ENCODE measurements around the gene AGAP9. TPM values are rescaled to one million over a fixed set of nuclear protein-coding genes. Genes with fewer than 3 reads are reported as not detected.
A peak's percentile ranks its signal among the peaks of the same experiment; 100 is the strongest.
"Not testable (repeated sequence)": the region's sequence is repeated elsewhere in the genome, so short reads cannot be mapped to it uniquely, and the experiment has no call there.

Gene AGAP9
- total RNA-seq (2014; rRNA removed; shearing (Covaris generic)) = 0.35 and 2.9 TPM in 2 replicates

GRCh38 chr10:47523475-47523874, at the start of gene AGAP9:
AGAP9 (minus strand) TSS chr10:47523638; CDS start chr10:47523526, 112 bp downstream.
- not testable (repeated sequence) for DNase-seq (ENCODE audit: low spot score)

- DNase-seq (ENCODE audit: low spot score) = not testable (repeated sequence)
These were observed 47.9 kb upstream of the AGAP9 start for GRCh38 chr10:47571138-47571912.

- DNase-seq (ENCODE audit: low spot score) = not testable (repeated sequence)
These were observed 43.3 kb upstream of the AGAP9 start for GRCh38 chr10:47566757-47567156.

DNA sequence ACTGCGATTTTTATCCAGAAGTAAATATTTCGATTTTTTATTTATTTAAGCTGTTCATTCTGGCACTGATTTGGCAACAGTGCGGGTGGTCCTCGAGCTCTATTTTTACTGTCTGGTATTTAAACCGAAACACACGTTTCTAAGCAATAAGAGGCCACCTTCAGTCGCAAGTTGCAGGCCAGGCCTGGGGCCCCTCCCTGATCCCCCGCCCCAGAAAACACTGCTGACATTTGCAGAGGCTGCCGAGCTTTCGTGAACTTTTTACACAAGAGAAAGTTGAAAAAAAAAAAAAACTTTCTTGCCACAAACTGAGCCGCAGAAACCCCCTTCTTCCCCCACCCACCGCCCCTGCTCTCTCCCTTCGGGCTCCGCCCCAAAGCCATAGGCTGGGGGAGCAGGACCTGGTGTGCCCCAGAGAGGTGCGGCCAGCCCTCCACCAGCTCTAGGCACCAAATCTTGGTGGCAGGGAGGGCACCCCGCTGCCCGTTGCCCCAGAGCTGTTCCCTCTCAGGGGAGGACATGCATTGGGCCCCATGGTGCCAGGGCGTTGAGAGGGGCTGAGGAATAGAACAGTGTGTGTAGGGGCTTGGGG, 42.8 kb upstream of the AGAP9 start:
- DNase-seq (ENCODE audit: low spot score) = not testable (repeated sequence)

DNA sequence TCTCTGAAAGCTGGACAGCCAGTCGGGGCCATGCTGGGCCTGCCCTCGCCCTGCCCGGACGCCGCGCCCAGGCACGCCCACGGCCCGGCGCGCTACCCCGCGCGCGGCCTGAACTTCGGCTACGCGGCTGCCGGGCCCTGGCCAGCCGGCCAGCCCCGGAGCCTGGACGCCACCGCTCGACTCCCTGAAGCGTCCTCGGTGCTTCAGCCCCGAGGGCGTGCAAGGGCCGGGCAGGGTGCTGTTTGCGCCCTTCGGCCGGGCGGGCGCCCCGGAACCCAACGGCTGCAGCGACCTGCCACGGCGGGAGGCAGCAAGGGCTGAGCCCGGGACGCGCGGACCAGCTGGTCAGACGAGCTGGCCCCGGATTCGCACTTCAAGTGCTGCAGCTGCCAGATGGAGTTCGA, 42.1 kb upstream of the AGAP9 start:
- not testable (repeated sequence) for DNase-seq (ENCODE audit: low spot score)

DNA sequence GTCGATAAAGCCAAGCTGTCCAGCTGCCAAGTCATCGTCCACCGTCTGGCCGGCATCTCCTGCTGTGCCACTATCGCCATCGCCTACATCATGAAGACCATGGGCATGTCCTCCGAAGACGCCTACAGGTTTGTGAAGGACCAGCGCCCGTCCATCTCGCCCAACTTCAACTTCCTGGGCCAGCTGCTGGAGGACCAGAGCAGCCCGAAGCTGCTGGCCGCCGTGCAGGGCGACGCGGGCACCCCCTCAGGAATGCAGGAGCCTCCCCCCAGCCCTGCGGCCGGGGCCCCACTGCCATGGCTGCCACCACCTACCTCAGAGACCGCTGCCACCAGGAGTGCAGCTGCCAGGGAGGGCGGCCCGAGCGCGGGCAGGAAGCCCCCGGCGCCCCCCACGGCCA, 41.5 kb upstream of the AGAP9 start:
- not testable (repeated sequence) for DNase-seq (ENCODE audit: low spot score)

DNA sequence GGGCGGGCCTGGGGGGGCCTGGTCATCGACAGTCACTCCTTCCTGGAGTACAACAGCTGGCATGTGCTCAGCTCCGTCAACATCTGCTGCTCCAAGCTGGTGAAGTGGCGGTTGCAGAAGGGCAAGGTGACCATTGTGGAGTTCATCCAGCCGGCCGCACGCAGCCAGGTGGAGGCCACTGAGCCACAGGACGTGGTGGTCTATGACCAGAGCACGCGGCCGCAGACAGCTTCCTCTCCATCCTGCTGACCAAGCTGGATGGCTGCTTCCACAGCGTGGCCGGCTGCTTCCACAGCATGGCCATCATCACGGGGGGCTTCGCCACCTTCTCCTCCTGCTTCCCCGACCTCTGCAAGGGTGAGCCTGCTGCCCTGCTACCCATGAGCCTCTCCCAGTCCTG, 40.9 kb upstream of the AGAP9 start:
- not testable (repeated sequence) for DNase-seq (ENCODE audit: low spot score)

DNA sequence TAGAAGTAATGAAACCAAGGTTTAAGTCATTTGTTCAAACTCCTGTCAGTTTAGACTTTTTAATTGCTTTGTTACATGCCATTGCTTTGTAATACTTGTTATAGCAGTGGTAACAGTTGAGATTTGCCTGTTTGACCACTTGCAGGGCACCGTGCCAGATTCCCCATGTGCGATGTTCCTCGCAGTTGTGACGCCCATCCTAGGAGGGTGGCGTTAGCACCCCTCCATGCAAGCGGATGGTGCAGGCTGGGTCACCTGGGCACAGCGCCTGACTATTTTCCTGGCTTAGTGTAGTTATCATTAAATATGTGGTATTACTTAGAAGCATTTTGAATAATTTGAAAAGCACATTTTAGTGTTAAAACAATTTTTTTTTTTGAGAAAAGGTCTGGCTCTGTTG, 37.0 kb upstream of the AGAP9 start:
- DNase-seq (ENCODE audit: low spot score) = not testable (repeated sequence)

DNA sequence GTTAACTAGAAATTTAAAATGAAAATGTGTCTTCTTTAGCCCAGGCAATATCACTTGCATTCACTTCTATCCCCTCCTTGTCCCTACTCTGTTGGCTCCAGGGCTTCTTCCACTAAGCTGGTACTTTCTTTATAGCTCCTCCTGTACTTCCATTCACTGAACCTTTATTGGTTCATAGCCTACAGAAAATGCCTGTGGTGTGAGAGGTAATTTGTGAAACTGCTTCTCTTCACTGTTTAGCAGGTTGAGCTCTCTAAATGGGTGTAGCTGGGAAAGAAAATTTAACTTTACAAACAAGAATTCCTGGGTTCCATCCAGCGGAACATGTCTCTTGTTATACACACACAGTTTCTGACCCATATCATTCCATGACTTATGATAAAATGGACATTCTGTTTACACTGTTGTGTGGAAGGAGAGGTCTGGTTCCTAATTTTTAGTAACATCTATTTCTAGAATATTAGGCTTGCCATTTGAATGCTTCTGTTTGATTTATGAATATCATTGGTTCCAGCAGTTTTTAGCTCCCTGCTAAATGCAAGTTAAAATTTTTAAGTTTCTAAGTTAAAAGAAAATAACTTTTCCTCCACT, 36.4 kb upstream of the AGAP9 start:
- not testable (repeated sequence) for DNase-seq (ENCODE audit: low spot score)

- not testable (repeated sequence) for DNase-seq (ENCODE audit: low spot score)
These were observed 34.7 kb upstream of the AGAP9 start for GRCh38 chr10:47558109-47558508.

DNA sequence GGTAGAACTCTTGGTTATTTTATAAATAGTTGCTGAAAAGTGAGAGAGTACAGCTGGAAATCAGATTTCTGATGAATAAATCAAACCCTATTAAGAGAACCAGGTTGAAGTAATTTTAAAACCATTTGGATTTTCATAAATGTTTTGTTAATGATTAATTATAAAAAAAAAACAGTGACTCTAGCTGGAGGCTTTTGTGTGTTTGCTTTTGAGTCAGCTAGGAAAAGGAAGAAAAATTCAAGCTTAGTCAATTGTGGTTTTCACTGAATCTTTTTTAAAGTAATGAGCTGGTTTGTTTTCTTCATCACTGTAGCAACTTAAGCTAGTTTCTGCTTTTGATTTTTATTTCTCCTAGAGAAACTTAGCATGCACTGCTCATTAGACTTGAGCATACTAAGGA, 34.2 kb upstream of the AGAP9 start:
- DNase-seq (ENCODE audit: low spot score) = not testable (repeated sequence)

DNA sequence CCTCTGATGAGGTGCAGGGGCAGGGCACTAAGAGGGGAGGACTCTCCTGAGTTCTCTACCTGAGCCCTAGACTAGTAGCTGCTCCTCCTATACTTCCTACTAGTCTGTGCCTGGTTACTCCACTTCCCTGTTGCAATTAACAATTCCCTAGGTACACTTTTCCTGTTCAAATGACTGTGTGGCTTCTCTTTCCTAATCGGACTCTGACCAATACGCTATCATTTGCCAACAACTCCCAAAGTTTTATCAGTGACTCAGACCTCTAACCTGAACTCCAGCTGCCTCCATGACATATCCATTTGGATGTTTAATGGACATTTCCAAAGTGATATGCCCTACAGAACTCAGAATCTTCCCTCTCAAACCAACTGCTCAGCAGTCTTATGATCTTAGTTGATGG, 31.9 kb upstream of the AGAP9 start:
- DNase-seq (ENCODE audit: low spot score) = not testable (repeated sequence)

DNA sequence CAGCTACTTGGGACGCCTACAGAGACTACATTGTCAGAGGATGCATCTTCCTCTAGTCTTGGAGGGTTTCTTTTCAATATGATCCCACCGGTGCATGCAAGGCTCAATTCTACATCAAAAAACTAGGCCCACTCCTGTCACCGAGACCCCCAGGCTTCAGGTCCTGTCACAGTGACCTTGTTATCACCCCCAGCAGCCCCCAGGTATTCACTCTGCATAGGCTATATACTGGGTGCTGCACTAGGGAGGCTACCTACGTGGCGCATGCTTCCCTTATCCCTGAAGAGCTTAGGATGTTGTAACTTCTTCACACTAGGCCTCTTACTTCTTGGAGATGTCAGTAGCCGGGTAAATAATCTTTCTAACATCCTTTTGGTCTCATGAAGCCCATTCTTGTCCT, 31.1 kb upstream of the AGAP9 start:
- not testable (repeated sequence) for DNase-seq (ENCODE audit: low spot score)

GRCh38 chr10:47553860-47554247, 30.4 kb upstream of the AGAP9 start:
- not testable (repeated sequence) for DNase-seq (ENCODE audit: low spot score)

DNA sequence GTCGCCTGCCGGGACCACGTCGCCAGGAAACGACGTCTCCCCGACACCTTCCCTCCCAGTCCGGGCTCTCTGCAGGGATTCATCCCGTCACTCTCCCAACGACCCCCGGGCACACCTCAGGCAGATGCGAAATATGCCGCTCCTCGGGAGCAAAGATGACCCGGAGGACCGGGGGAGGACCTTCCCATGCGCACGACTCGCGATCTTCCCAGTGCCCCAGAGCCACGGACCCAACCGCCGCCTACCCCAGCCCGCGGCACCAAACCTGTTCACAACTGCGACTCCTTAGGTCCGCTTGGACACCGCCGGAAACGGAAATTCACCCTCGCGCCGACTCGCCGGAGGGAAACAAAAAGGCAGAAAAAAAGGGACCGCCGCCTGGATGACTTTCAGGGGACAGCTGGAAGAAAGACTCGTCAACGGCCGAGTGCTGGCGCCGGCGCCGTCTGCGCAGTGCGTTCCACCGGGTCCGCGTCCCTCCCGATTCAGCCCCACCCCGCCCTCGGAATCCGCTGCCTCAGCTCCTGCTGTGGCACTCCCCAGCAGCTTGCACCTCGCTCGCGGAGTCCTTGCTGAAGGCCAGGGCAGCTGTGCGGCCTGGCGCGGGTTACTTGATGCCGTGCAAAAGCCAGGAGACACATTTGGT, 29.9 kb upstream of the AGAP9 start:
- DNase-seq (ENCODE audit: low spot score) = peak; percentile 67

- DNase-seq (ENCODE audit: low spot score) = peak; percentile 25
These were observed 29.3 kb upstream of the AGAP9 start for GRCh38 chr10:47552719-47553118.

- DNase-seq (ENCODE audit: low spot score) = not testable (repeated sequence)
These were observed 23.8 kb upstream of the AGAP9 start for GRCh38 chr10:47547286-47547685.

- DNase-seq (ENCODE audit: low spot score) = not testable (repeated sequence)
These were observed 13.0 kb upstream of the AGAP9 start for GRCh38 chr10:47536430-47536829.

GRCh38 chr10:47502313-47502712, 21.1 kb downstream of the AGAP9 start:
- not testable (repeated sequence) for DNase-seq (ENCODE audit: low spot score)

- DNase-seq (ENCODE audit: low spot score) = not testable (repeated sequence)
These were observed 29.2 kb downstream of the AGAP9 start for GRCh38 chr10:47494226-47494625.

DNA sequence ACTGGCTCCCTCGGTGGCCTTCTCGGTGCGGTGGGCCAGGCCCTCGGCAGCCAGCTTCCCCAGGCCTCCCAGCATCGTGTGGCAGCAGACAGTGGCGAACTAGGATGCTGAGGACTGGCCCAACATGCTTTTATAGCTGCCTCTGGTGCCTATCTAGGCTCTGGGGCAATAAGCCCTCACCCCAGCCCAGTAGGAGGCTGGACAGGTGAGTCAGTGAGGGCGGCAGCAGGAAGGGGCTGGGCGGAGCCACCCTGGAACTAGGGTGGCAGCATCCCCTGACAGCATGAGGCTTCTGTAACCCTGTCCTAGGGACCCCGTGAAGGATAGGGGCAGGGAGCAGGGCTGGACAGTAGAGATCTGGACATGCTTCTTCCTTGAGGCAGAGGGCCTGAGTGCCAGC, 31.8 kb downstream of the AGAP9 start, which contains the start of gene FAM25G:
Gene FAM25G (minus strand): TSS at position 101 of the 400 bp plus-strand sequence. CDS start 26 bp downstream, at position 75.
- not testable (repeated sequence) for DNase-seq (ENCODE audit: low spot score)

DNA sequence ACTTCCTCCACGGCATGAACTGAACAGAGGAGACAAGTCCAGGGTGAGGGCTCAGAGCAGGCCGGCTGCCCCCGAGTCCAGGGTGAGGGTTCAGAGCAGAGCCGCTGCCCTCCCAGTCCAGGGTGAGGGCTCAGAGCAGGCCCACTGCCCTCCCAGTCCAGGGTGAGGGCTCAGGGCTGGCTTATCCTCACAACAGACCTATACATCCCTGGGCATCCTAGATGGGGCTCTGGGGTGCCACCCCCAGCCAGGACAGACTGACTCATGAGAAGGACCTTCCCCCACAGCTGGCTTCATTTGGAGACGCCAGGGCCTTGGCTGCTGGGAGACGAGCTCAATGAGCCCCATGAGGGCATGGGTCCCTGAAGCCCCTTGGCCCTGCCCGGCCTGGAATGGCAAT, 33.8 kb downstream of the AGAP9 start:
- DNase-seq (ENCODE audit: low spot score) = not testable (repeated sequence)

Measured in H4 (cell line).